Gastroesophageal sphincter (tissue), 4 donors: ENCODE results near the gene MYO18B. TPM values are rescaled to one million over a fixed set of nuclear protein-coding genes. Genes with fewer than 3 reads are reported as not detected.

ENCODE experiments used
- ATAC-seq: fragments of 150-250 bp; one replicate; pipeline ENCODE4 v1.9.1; 2016; ENCODE audit warnings: mild to moderate bottlenecking, moderate library complexity
- H3K27ac ChIP-seq, 4 donors: fragments of 200-600 bp; sonication (generic) in 3 of 4; 1 replicate in 3 of 4; 2 replicates in 1 of 4; pipeline ENCODE4 v1.5.1; 2016 to 2019
- H3K27me3 ChIP-seq: fragments of 200-600 bp; sonication (generic); one replicate; pipeline ENCODE4 v1.5.1; 2019
- H3K36me3 ChIP-seq, 2 donors: fragments of 200-600 bp; sonication (generic); one replicate each; pipeline ENCODE4 v1.5.1; 2019; ENCODE audit warnings: control low read depth in 1 of 2
- H3K4me1 ChIP-seq, 3 donors: fragments of 200-600 bp; sonication (generic); 1 replicate in 2 of 3; 2 replicates in 1 of 3; pipeline ENCODE4 v1.5.1; 2016 to 2019; ENCODE audit warnings: control low read depth in 2 of 3
- H3K4me3 ChIP-seq, 2 donors: fragments of 200-600 bp; sonication (generic); one replicate each; pipeline ENCODE4 v1.5.1; 2019; ENCODE audit warnings: mild to moderate bottlenecking in 1 of 2, moderate library complexity in 1 of 2
- H3K9me3 ChIP-seq, 3 donors: fragments of 200-600 bp; sonication (generic); one replicate each; pipeline ENCODE4 v1.5.1; 2017 to 2019; ENCODE audit warnings: control low read depth in 2 of 3
- EP300 ChIP-seq: sonication (generic); formaldehyde crosslinking; IDR thresholded peaks from one replicate; pipeline ENCODE4 v1.6.1; 2017; ENCODE audit warnings: antibody characterized with exemption, mild to moderate bottlenecking
- POLR2A ChIP-seq, 2 donors: fragments of 450-650 bp; IDR thresholded peaks; one replicate each; pipeline ENCODE4 v1.6.1; 2017; ENCODE audit warnings: antibody characterized with exemption in 2 of 2, mild to moderate bottlenecking in 2 of 2, moderate library complexity in 1 of 2
- POLR2AphosphoS5 ChIP-seq: sonication (generic); formaldehyde crosslinking; IDR thresholded peaks from one replicate; pipeline ENCODE4 v1.6.1; 2017; ENCODE audit warnings: antibody characterized with exemption
- whole genome bisulfite sequencing, 2 donors: methylation state at CpG; one replicate each; pipeline ENCODE4 v1.1.5; 2018; ENCODE audit warnings: low coverage in 1 of 2; 5-methylcytosine and 5-hydroxymethylcytosine counted together
- total RNA-seq, 4 donors: library from RNA; depleted of rRNA; stranded (reverse); fragments of >200 nt; gene quantifications; one replicate each; pipeline ENCODE4 v1.1.0, GENCODE V29; 2016
- TF ChIP-seq, protein P1 (sequence below), 4 experiments: fragments of 200-600 bp in 2 of 4; fragments of 450-650 bp in 2 of 4; sonication (generic) in 1 of 4; IDR thresholded peaks; one replicate each; pipeline ENCODE4 v1.5.1; 2017 to 2019; ENCODE audit warnings: antibody characterized with exemption in 4 of 4, mild to moderate bottlenecking in 2 of 4, moderate library complexity in 2 of 4

The MYO18B gene
- total RNA-seq, 4 donors from 2014 or later: 0.19 to 6.9 (median 1.4) TPM; not detected in 1

DNA sequence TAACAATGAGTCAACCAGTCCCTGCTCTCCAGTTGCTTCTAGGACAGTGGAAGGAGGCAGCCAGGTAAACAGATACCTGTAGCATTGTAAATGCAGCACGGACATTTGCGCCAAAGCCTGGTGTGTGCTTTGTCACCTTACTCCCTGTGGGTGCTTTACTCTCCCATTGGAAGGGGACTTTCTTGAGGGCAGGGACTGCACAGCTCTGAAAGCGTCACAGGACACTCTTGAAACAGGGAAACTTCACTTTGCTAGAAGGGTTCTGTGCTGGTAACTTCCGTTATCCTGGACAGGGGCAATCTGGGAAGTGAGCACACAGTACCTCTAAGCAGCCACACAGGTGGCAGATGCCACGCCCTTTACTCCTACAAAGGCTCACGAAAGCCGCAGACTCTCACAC is 99.8 kb downstream of the MYO18B start:
- Histone ChIP-seq H3K9me3 (no peaks in the 10 kb centered on the region), H3K4me1 (no peaks in the 10 kb centered on the region), H3K27ac (no peak overlapping the region), H3K27me3 (peaks cover 36% of the 10 kb centered on the region), H3K36me3 (no peaks in the 10 kb centered on the region), H3K4me3 (no peak overlapping the region)
- 67 to 80% methylated on average over 1 to 2 of the region's 7 CpGs for WGBS, 2 donors
- TF ChIP-seq EP300: no peak
- no peak for TF ChIP-seq POLR2A (IDR thresholded peaks at IDR 0.05)
- no peak for TF ChIP-seq POLR2AphosphoS5
- TF ChIP-seq, protein P1, sequence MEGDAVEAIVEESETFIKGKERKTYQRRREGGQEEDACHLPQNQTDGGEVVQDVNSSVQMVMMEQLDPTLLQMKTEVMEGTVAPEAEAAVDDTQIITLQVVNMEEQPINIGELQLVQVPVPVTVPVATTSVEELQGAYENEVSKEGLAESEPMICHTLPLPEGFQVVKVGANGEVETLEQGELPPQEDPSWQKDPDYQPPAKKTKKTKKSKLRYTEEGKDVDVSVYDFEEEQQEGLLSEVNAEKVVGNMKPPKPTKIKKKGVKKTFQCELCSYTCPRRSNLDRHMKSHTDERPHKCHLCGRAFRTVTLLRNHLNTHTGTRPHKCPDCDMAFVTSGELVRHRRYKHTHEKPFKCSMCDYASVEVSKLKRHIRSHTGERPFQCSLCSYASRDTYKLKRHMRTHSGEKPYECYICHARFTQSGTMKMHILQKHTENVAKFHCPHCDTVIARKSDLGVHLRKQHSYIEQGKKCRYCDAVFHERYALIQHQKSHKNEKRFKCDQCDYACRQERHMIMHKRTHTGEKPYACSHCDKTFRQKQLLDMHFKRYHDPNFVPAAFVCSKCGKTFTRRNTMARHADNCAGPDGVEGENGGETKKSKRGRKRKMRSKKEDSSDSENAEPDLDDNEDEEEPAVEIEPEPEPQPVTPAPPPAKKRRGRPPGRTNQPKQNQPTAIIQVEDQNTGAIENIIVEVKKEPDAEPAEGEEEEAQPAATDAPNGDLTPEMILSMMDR (IDR thresholded peaks at IDR 0.05): no peak
- no peak for ATAC-seq

DNA sequence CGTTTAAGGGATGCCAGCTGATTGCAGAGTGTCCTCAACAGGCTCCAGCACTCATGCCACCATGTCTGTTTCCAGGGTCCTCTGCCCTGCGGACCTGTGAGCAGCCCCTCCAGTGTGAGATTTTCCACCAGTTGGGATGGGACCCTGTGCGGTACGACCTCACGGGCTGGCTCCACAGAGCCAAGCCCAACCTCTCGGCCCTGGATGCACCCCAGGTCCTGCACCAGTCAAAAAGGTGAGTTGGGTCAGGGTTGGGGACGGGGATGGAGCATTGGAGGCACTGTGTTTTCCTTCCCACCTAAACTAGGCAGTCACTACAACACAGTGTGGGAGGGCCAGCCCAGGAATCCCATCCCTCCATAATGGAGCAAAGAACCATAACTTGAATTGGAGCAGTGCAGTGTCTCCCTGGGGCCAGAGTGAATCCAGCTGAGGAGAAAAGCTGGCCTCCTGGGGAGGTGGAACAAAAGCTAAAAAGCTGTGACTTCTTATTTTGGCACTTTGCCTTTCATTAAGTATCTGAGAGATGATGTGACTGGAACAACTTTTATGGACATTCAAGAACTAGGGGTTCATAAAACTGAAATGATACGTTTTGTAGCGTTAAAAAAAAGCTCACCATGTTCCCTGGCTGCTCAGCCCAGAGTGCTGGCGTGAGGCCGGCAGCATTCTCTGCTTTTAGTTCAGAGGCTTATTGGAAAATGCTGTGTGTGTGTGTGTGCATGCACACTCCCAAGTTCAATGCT is 101.8 kb downstream of the MYO18B start:
- Histone ChIP-seq H3K36me3 (no peaks in the 10 kb centered on the region), H3K4me3 (no peak overlapping the region), H3K27ac (no peak overlapping the region), H3K27me3 (peaks cover 36% of the 10 kb centered on the region), H3K9me3 (no peaks in the 10 kb centered on the region), H3K4me1 (no peaks in the 10 kb centered on the region)
- TF ChIP-seq POLR2AphosphoS5 (no peak), POLR2A (IDR thresholded peaks at IDR 0.05) (no peak), EP300 (no peak)
- TF ChIP-seq, protein P1 (IDR thresholded peaks at IDR 0.05): no peak
- 63 to 68% methylated on average over 5 to 10 of the region's 11 CpGs for WGBS, 2 donors
- no peak for ATAC-seq

GRCh38 chr22:25844601-25845000 is 102.6 kb downstream of the MYO18B start:
- WGBS, 2 donors: 76% methylated on average over 5 of the region's 8 CpGs
- Histone ChIP-seq H3K9me3 (no peaks in the 10 kb centered on the region), H3K4me1 (no peaks in the 10 kb centered on the region), H3K36me3 (no peaks in the 10 kb centered on the region), H3K4me3 (no peak overlapping the region), H3K27ac (no peak overlapping the region), H3K27me3 (peaks cover 31% of the 10 kb centered on the region)
- ATAC-seq: no peak
- TF ChIP-seq EP300 (no peak), POLR2A (IDR thresholded peaks at IDR 0.05) (no peak), POLR2AphosphoS5 (no peak)
- TF ChIP-seq, protein P1 (IDR thresholded peaks at IDR 0.05): no peak

DNA sequence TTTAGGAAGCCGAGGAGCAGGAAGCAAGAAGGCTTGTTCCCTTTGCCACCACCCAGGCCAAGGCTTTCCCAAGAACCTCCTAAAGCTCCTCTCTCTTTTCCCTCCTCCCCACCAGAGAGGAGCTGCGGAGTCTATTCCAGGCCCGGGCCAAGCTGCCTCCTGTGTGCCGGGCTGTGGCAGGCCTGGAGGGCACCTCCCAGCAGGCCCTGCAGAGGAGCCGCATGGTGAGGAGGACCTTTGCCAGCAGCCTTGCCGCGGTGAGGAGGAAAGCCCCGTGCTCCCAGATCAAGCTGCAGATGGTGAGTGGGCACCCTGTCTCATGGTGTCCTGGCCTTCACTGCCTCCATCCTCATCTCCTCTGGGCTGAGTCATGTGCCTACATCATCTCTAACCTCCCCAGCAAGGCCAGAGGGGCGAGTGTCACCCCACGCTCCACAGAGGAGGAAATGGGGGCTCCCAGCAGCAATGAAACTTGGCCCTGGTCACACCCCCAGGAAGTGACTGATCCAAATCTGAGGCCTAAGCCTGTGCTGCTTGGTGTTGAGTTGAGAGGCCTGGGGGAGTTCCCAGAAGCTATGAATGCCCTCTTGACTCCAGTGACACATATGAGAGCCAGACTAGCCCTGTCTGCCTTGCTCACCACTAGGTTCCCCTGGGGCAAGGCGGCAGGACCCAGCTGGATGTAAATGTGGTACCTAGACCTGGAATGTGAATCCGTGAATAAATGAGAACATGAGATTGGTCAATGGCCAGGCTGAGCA is 104.2 kb downstream of the MYO18B start:
- no peak for ATAC-seq
- WGBS, 2 donors: 50 to 56% methylated on average over 2 to 3 of the region's 12 CpGs
- Histone ChIP-seq H3K9me3 (no peaks in the 10 kb centered on the region), H3K27ac (no peak overlapping the region), H3K27me3 (peaks cover 25% of the 10 kb centered on the region), H3K4me1 (no peaks in the 10 kb centered on the region), H3K4me3 (no peak overlapping the region), H3K36me3 (no peaks in the 10 kb centered on the region)
- TF ChIP-seq POLR2AphosphoS5: no peak
- TF ChIP-seq POLR2A (IDR thresholded peaks at IDR 0.05): no peak
- TF ChIP-seq EP300: no peak
- TF ChIP-seq, protein P1 (IDR thresholded peaks at IDR 0.05): no peak
